Small intestine (tissue), 7 donors: ENCODE measurements around the gene PLPP4. TPM values are rescaled to one million over a fixed set of nuclear protein-coding genes. Genes with fewer than 3 reads are reported as not detected.

Source experiments
- DNase-seq, 2 donors: peaks; one replicate each; pipeline versions ENCODE4 v3.0.0 to v3.0.0-alpha.2; 2013
- FAIRE-seq: peaks from 2 replicates; lab custom pipeline; 2012; peaks lifted over from hg19 to GRCh38; lab: Jason Lieb, UNC
- H3K27ac ChIP-seq, 3 donors: one replicate each; pipeline ENCODE4 v1.5.1; 2013; ENCODE audit warnings: low read length in 2 of 3, mild to moderate bottlenecking in 2 of 3, control low read depth in 1 of 3, inconsistent platforms in 1 of 3, low read depth in 1 of 3, moderate library complexity in 1 of 3
- H3K27me3 ChIP-seq, 3 donors: one replicate each; pipeline ENCODE4 v1.6.1; 2013; ENCODE audit warnings: low read length in 3 of 3, inconsistent platforms in 1 of 3; ENCODE audit not compliant: control insufficient read depth in 3 of 3, insufficient read depth in 3 of 3
- H3K36me3 ChIP-seq, 3 donors: one replicate each; pipeline ENCODE4 v1.6.1; 2013; ENCODE audit warnings: low read length in 3 of 3, inconsistent platforms in 1 of 3, low read depth in 1 of 3, mild to moderate bottlenecking in 1 of 3, moderate library complexity in 1 of 3; ENCODE audit not compliant: control insufficient read depth in 3 of 3, insufficient read depth in 2 of 3
- H3K4me1 ChIP-seq, 3 donors: one replicate each; pipeline ENCODE4 v1.6.1; 2013; ENCODE audit warnings: low read length in 2 of 3, inconsistent platforms in 1 of 3, low read depth in 1 of 3, mild to moderate bottlenecking in 1 of 3, moderate library complexity in 1 of 3; ENCODE audit not compliant: control insufficient read depth in 3 of 3, insufficient read depth in 2 of 3
- H3K4me3 ChIP-seq, 3 donors: one replicate each; pipeline ENCODE4 v1.5.1; 2013; ENCODE audit warnings: low read length in 3 of 3, control low read depth in 1 of 3, inconsistent platforms in 1 of 3, low read depth in 1 of 3, mild to moderate bottlenecking in 1 of 3, moderate library complexity in 1 of 3
- H3K9me3 ChIP-seq, 2 donors: one replicate each; pipeline ENCODE4 v1.6.1; 2013; ENCODE audit warnings: low read depth in 1 of 2, low read length in 1 of 2; ENCODE audit not compliant: control insufficient read depth in 2 of 2, insufficient read depth in 1 of 2
- WGBS, 3 donors: extraction: QIAGEN DNeasy Blood & Tissue Kit; methylation state at CpG; one replicate each; pipeline ENCODE4 v1.1.7; 2013; 5-methylcytosine and 5-hydroxymethylcytosine counted together
- polyA plus RNA-seq, 4 donors: library from polyadenylated mRNA; stranded (reverse) in 3 of 4; unstranded in 1 of 4; fragments of 200-250 nt in 3 of 4; fragments of 120-200 nt in 1 of 4; gene quantifications; one replicate each; pipeline versions ENCODE4 v1.2.1 to v1.2.3, GENCODE V29; 2013
- donor health status: healthy with polysubstance abuse.
- donor health status: control.
- donor health status: control.
- donor health status: Bipolar disorder and iron deficiency.
- donor health status: healthy.

Gene PLPP4
- polyA plus RNA-seq, 4 donors = 0.60 TPM; not detected in 3

- Histone ChIP-seq H3K9me3 (no peaks in the 10 kb centered on the region), H3K4me3 (no peak overlapping the region), H3K36me3 (no peaks in the 10 kb centered on the region), H3K4me1 (no peaks in the 10 kb centered on the region), H3K27ac (no peak overlapping the region), H3K27me3 (peaks cover 0 to 1% (median 0%) of the 10 kb centered on the region in 3 donors)
- WGBS, 3 donors = 94 to 96% (median 94%) methylated on average over 9 of the region's 9 CpGs
- DNase-seq (no peak), FAIRE-seq (no peak)
Measured at GRCh38 chr10:120562956-120563355, 105.9 kb downstream of the PLPP4 start.

GRCh38 chr10:120570418-120570817 lies 113.4 kb downstream of the PLPP4 start:
- Histone ChIP-seq H3K9me3 (no peaks in the 10 kb centered on the region), H3K27me3 (no peaks in the 10 kb centered on the region), H3K36me3 (no peaks in the 10 kb centered on the region), H3K27ac (no peak overlapping the region), H3K4me3 (no peak overlapping the region), H3K4me1 (no peaks in the 10 kb centered on the region)
- FAIRE-seq (no peak), DNase-seq (no peak)
- 76 to 87% (median 83%) methylated on average over 2 of the region's 2 CpGs for WGBS, 3 donors

- Histone ChIP-seq H3K4me1 (no peaks in the 10 kb centered on the region), H3K36me3 (no peaks in the 10 kb centered on the region), H3K9me3 (no peaks in the 10 kb centered on the region), H3K4me3 (no peak overlapping the region), H3K27ac (no peak overlapping the region), H3K27me3 (no peaks in the 10 kb centered on the region)
- DNase-seq (no peak), FAIRE-seq (no peak)
Measured at GRCh38 chr10:120571266-120571665, 114.2 kb downstream of the PLPP4 start.

GRCh38 chr10:120572307-120572706 lies 115.3 kb downstream of the PLPP4 start:
- no peaks in the 10 kb centered on the region for H3K27me3 ChIP-seq
- H3K4me3 ChIP-seq = no peak overlapping the region
- FAIRE-seq (no peak), DNase-seq (no peak)
- H3K9me3 ChIP-seq = no peaks in the 10 kb centered on the region
- no peak overlapping the region for H3K27ac ChIP-seq
- no peaks in the 10 kb centered on the region for H3K36me3 ChIP-seq
- WGBS, 3 donors = 68 to 100% (median 71%) methylated on average over 1 of the region's 1 CpG
- no peaks in the 10 kb centered on the region for H3K4me1 ChIP-seq

GRCh38 chr10:120573355-120573754 lies 116.3 kb downstream of the PLPP4 start:
- Histone ChIP-seq H3K27me3 (no peaks in the 10 kb centered on the region), H3K36me3 (no peaks in the 10 kb centered on the region), H3K9me3 (no peaks in the 10 kb centered on the region), H3K4me1 (no peaks in the 10 kb centered on the region), H3K4me3 (no peak overlapping the region), H3K27ac (no peak overlapping the region)
- WGBS, 3 donors = 90 to 91% (median 91%) methylated on average over 2 of the region's 2 CpGs
- FAIRE-seq (no peak), DNase-seq (no peak)

- WGBS, 3 donors = 75 to 89% (median 79%) methylated on average over 13 of the region's 13 CpGs
- no peak overlapping the region for H3K4me3 ChIP-seq
- H3K9me3 ChIP-seq = no peaks in the 10 kb centered on the region
- DNase-seq (no peak), FAIRE-seq (no peak)
- H3K27ac ChIP-seq = no peak overlapping the region
- no peaks in the 10 kb centered on the region for H3K36me3 ChIP-seq
- no peaks in the 10 kb centered on the region for H3K27me3 ChIP-seq
- no peaks in the 10 kb centered on the region for H3K4me1 ChIP-seq
Measured at GRCh38 chr10:120574981-120575380, 118.0 kb downstream of the PLPP4 start.

- Histone ChIP-seq H3K36me3 (no peaks in the 10 kb centered on the region), H3K27me3 (no peaks in the 10 kb centered on the region)
Measured at GRCh38 chr10:120575411-120575810, 118.4 kb downstream of the PLPP4 start.

GRCh38 chr10:120578134-120578533 lies 121.1 kb downstream of the PLPP4 start:
- Histone ChIP-seq H3K27ac (no peak overlapping the region), H3K4me1 (no peaks in the 10 kb centered on the region), H3K36me3 (no peaks in the 10 kb centered on the region), H3K27me3 (no peaks in the 10 kb centered on the region), H3K4me3 (no peak overlapping the region), H3K9me3 (no peaks in the 10 kb centered on the region)
- WGBS, 3 donors = 57 to 94% (median 88%) methylated on average over 2 of the region's 2 CpGs
- DNase-seq = no peak
- FAIRE-seq = no peak

More at GRCh38 chr10:120575411-120575810, 118.4 kb downstream of the PLPP4 start:
- FAIRE-seq (no peak), DNase-seq (no peak)
- no peaks in the 10 kb centered on the region for H3K9me3 ChIP-seq
- no peaks in the 10 kb centered on the region for H3K4me1 ChIP-seq
- no peak overlapping the region for H3K27ac ChIP-seq
- 74 to 80% (median 78%) methylated on average over 3 of the region's 3 CpGs for WGBS, 3 donors
- H3K4me3 ChIP-seq = no peak overlapping the region

- 80 to 93% (median 83%) methylated on average over 4 of the region's 4 CpGs for WGBS, 3 donors
- Histone ChIP-seq H3K27me3 (no peaks in the 10 kb centered on the region), H3K36me3 (no peaks in the 10 kb centered on the region), H3K4me1 (no peaks in the 10 kb centered on the region), H3K4me3 (no peak overlapping the region), H3K9me3 (no peaks in the 10 kb centered on the region), H3K27ac (no peak overlapping the region)
- no peak for FAIRE-seq
- DNase-seq = no peak
Measured at GRCh38 chr10:120578890-120579289, 121.9 kb downstream of the PLPP4 start.
